ENCODE results near the gene LRRC4C. TPM values are rescaled to one million over a fixed set of nuclear protein-coding genes. Genes with fewer than 3 reads are reported as not detected.

LRRC4C gene
- total RNA-seq, 1 donor from 2014 or later = 2.7 TPM

DNA sequence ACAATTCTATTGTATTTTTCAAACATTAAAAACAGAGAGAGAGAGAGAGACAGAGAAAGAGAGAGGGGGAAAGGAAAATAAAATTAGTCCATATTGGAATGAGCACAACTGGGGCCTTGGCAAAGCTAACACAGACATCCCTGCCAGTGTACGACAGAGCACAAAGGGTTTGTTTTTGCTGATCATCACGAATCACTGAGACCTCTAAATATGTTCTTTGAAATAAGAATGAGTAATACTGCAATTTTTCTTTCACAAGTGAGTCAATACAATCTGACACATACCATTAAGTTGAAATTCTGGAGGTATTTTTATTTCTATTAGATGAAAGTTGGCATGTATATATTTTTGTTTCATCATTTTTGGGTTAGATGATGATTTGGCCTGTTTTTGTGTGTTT lies 27.0 kb upstream of the LRRC4C start:
- H3K9me3 ChIP-seq (ENCODE audit: low read depth) = no peaks in the 10 kb centered on the region
- no peak overlapping the region for H3K27ac ChIP-seq
- no peaks in the 10 kb centered on the region for H3K79me2 ChIP-seq (ENCODE audit: low read depth)
- H3K36me3 ChIP-seq = no peaks in the 10 kb centered on the region
- H3K4me2 ChIP-seq = no peak overlapping the region
- H3K9ac ChIP-seq = no peak overlapping the region
- no peaks in the 10 kb centered on the region for H4K20me1 ChIP-seq (ENCODE audit: low read depth)
- H3F3A ChIP-seq (ENCODE audit: low read depth) = no peaks in the 10 kb centered on the region
- peak overlapping the region; percentile 6 for H3K27ac Mint-ChIP-seq
- peaks cover 4% of the 10 kb centered on the region for H3K36me3 Mint-ChIP-seq
- H3K4me3 ChIP-seq = no peak overlapping the region
- H3K4me1 Mint-ChIP-seq = no peaks in the 10 kb centered on the region
- DNase-seq (ENCODE audit: low spot score) = no peak
- no peak for TF ChIP-seq EZH2phosphoT487 (IDR thresholded peaks at IDR 0.05)
- no peak for TF ChIP-seq CTCF (IDR thresholded peaks at IDR 0.05)
- no peak for TF ChIP-seq EZH2 (IDR thresholded peaks at IDR 0.05)
- no peak overlapping the region for H3K4me3 Mint-ChIP-seq
- H3K27me3 ChIP-seq = no peaks in the 10 kb centered on the region
- peaks cover 7% of the 10 kb centered on the region for H3K9me3 Mint-ChIP-seq
- no peaks in the 10 kb centered on the region for H3K4me1 ChIP-seq
- peaks cover 3% of the 10 kb centered on the region for H3K27me3 Mint-ChIP-seq (ENCODE audit: insufficient read depth, low read depth)
- peak overlapping the region; percentile 87 for H2AFZ ChIP-seq (replicated peaks)

DNA sequence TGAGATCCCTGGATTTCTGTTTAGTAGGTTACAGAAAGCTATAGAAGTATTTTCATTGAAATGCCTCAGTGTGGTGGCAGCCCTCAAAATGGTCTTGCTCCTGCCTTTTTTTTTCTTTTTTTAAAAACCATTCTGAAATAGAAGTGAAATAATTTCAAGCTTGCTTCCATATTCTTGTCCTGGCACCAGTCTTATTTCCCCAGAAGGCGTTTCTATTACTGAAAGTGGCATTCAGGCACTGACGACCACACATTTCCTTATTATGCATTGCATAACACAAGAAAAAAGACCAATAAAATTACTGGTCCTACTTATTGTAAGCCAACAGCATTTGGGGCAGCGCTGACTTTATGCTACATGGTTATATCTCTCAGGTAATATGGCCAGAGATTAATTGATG lies 24.5 kb upstream of the LRRC4C start:
- Histone ChIP-seq H3K27ac (no peak overlapping the region), H3K4me1 (no peaks in the 10 kb centered on the region), H3K79me2 (ENCODE audit: low read depth) (no peaks in the 10 kb centered on the region), H2AFZ (replicated peaks) (no peak overlapping the region), H4K20me1 (ENCODE audit: low read depth) (no peaks in the 10 kb centered on the region), H3K27me3 (no peaks in the 10 kb centered on the region), H3F3A (ENCODE audit: low read depth) (no peaks in the 10 kb centered on the region), H3K9ac (no peak overlapping the region), H3K4me3 (no peak overlapping the region), H3K9me3 (ENCODE audit: low read depth) (no peaks in the 10 kb centered on the region), H3K4me2 (no peak overlapping the region), H3K36me3 (no peaks in the 10 kb centered on the region)
- Mint-ChIP-seq H3K27ac (no peak overlapping the region), H3K27me3 (ENCODE audit: insufficient read depth, low read depth) (no peaks in the 10 kb centered on the region), H3K36me3 (peaks cover 2% of the 10 kb centered on the region), H3K4me1 (no peaks in the 10 kb centered on the region), H3K9me3 (peaks cover 6% of the 10 kb centered on the region), H3K4me3 (no peak overlapping the region)
- no peak for TF ChIP-seq EZH2 (IDR thresholded peaks at IDR 0.05)
- TF ChIP-seq EZH2phosphoT487 (IDR thresholded peaks at IDR 0.05) = no peak
- TF ChIP-seq CTCF (IDR thresholded peaks at IDR 0.05) = no peak
- no peak for DNase-seq (ENCODE audit: low spot score)

- no peak overlapping the region for H3K27ac ChIP-seq
- peaks cover 4% of the 10 kb centered on the region for H3K36me3 Mint-ChIP-seq
- H3K4me3 Mint-ChIP-seq = no peak overlapping the region
- TF ChIP-seq CTCF (IDR thresholded peaks at IDR 0.05) (no peak), EZH2 (IDR thresholded peaks at IDR 0.05) (no peak), EZH2phosphoT487 (IDR thresholded peaks at IDR 0.05) (no peak)
- H4K20me1 ChIP-seq (ENCODE audit: low read depth) = no peaks in the 10 kb centered on the region
- H3K4me2 ChIP-seq = no peak overlapping the region
- H3K79me2 ChIP-seq (ENCODE audit: low read depth) = no peaks in the 10 kb centered on the region
- no peaks in the 10 kb centered on the region for H3K4me1 Mint-ChIP-seq
- no peak overlapping the region for H3K9ac ChIP-seq
- no peak for DNase-seq (ENCODE audit: low spot score)
- H3K27ac Mint-ChIP-seq = no peak overlapping the region
- no peaks in the 10 kb centered on the region for H3K36me3 ChIP-seq
- no peaks in the 10 kb centered on the region for H3K4me1 ChIP-seq
- no peak overlapping the region for H2AFZ ChIP-seq (replicated peaks)
- no peaks in the 10 kb centered on the region for H3F3A ChIP-seq (ENCODE audit: low read depth)
- H3K4me3 ChIP-seq = no peak overlapping the region
- H3K9me3 Mint-ChIP-seq = peaks cover 15% of the 10 kb centered on the region
- no peaks in the 10 kb centered on the region for H3K9me3 ChIP-seq (ENCODE audit: low read depth)
- no peaks in the 10 kb centered on the region for H3K27me3 ChIP-seq
- no peaks in the 10 kb centered on the region for H3K27me3 Mint-ChIP-seq (ENCODE audit: insufficient read depth, low read depth)
These were observed 19.7 kb upstream of the LRRC4C start for GRCh38 chr11:41479179-41479578.
